Keratinocyte (primary cell): ENCODE results near the gene SRGN. TPM values are rescaled to one million over a fixed set of nuclear protein-coding genes. Genes with fewer than 3 reads are reported as not detected.

Experiments
- DNase-seq: peaks from one replicate; pipeline ENCODE4 v3.0.0-alpha.2; 2011; ENCODE audit warnings: low read depth, missing footprints, low spot score
- FAIRE-seq: peaks from 2 replicates; lab custom pipeline; 2011; peaks lifted over from hg19 to GRCh38; lab: Jason Lieb, UNC
- H2AFZ ChIP-seq: 2 replicates; pipeline ENCODE4 v1.6.0; 2012; ENCODE audit warnings: low read length, control low read depth, inconsistent platforms; ENCODE audit not compliant: control insufficient read depth
- H3K27ac ChIP-seq: 2 replicates; pipeline ENCODE4 v1.5.1; 2011; ENCODE audit warnings: low read length; ENCODE audit not compliant: control insufficient read depth, insufficient read depth
- H3K27me3 ChIP-seq: 3 replicates; pipeline ENCODE4 v1.6.0; 2011; ENCODE audit warnings: low read length; ENCODE audit not compliant: control insufficient read depth, insufficient read depth; ENCODE audit errors: extremely low read depth
- H3K36me3 ChIP-seq, 2 experiments: 2 replicates in 1 of 2; 3 replicates in 1 of 2; pipeline ENCODE4 v1.5.1; 2011; ENCODE audit warnings: low read length in 2 of 2, mild to moderate bottlenecking in 1 of 2; ENCODE audit not compliant: control insufficient read depth in 2 of 2, insufficient read depth in 2 of 2; ENCODE audit errors: extremely low read depth in 1 of 2
- H3K4me1 ChIP-seq: 3 replicates; pipeline ENCODE4 v1.5.1; 2011; ENCODE audit warnings: low read length; ENCODE audit not compliant: control insufficient read depth, insufficient read depth; ENCODE audit errors: extremely low read depth
- H3K4me2 ChIP-seq: 3 replicates; pipeline ENCODE4 v1.6.0; 2011; ENCODE audit warnings: low read depth, low read length; ENCODE audit not compliant: control insufficient read depth, insufficient read depth; ENCODE audit errors: extremely low read depth
- H3K4me3 ChIP-seq, 3 experiments: fragments of 200-600 bp in 1 of 3; sonication (generic) in 1 of 3; 2 replicates in 2 of 3; 3 replicates in 1 of 3; pipeline ENCODE4 v1.5.1; 2011 to 2016; ENCODE audit warnings: low read length in 3 of 3, mild to moderate bottlenecking in 3 of 3, control low read depth in 2 of 3, inconsistent platforms in 1 of 3, low read depth in 1 of 3, mixed read lengths in 1 of 3, mixed run types in 1 of 3, moderate library complexity in 1 of 3; ENCODE audit not compliant: control insufficient read depth in 2 of 3, insufficient read depth in 2 of 3; ENCODE audit errors: extremely low read depth in 1 of 3
- H3K79me2 ChIP-seq: 2 replicates; pipeline ENCODE4 v1.6.0; 2012; ENCODE audit warnings: low read length; ENCODE audit not compliant: control insufficient read depth, insufficient read depth
- H3K9ac ChIP-seq: 3 replicates; pipeline ENCODE4 v1.6.0; 2011; ENCODE audit warnings: low read length; ENCODE audit not compliant: control insufficient read depth, insufficient read depth; ENCODE audit errors: extremely low read depth
- H3K9me1 ChIP-seq: 3 replicates; pipeline ENCODE4 v1.6.0; 2011; ENCODE audit warnings: low read length; ENCODE audit not compliant: control insufficient read depth, insufficient read depth; ENCODE audit errors: extremely low read depth
- H3K9me3 ChIP-seq: 2 replicates; pipeline ENCODE4 v1.5.1; 2012; ENCODE audit warnings: low read depth, low read length; ENCODE audit not compliant: control insufficient read depth
- H4K20me1 ChIP-seq: 3 replicates; pipeline ENCODE4 v1.6.0; 2011; ENCODE audit warnings: low read length; ENCODE audit not compliant: control insufficient read depth, insufficient read depth; ENCODE audit errors: extremely low read depth
- EZH2 ChIP-seq: IDR thresholded peaks from one replicate; pipeline ENCODE4 v1.6.1; 2012; ENCODE audit warnings: inconsistent platforms, mild to moderate bottlenecking, low read length, moderate library complexity
- dilution Hi-C: fragments of 300-500 bp; cut with MboI; formaldehyde crosslinking; loops from one replicate; pipeline ENCODE4 v1.7.0; 2020; ENCODE audit warnings: low sequenced_read_pairs; ENCODE audit not compliant: extremely low pct_ligation_motif_present
- polyA plus RNA-seq, 5 experiments: library from polyadenylated mRNA; depleted of rRNA in 3 of 5; stranded (reverse) in 3 of 5; stranded (forward) in 1 of 5; unstranded in 1 of 5; fragments of >200 nt; gene quantifications; 1 replicate in 1 of 5; 2 replicates in 3 of 5; 3 replicates in 1 of 5; pipeline versions ENCODE4 v1.2.1 to v1.2.3, GENCODE V29; 2011 to 2012; ENCODE audit warnings: missing spikeins in 2 of 5, low read depth in 1 of 5, low replicate concordance in 1 of 5
- TF ChIP-seq, protein P1 (sequence below), 3 experiments: IDR thresholded peaks in 1 of 3; conservative IDR thresholded peaks in 1 of 3; optimal IDR thresholded peaks in 1 of 3; 2 replicates in 2 of 3; 3 replicates in 1 of 3; pipeline versions ENCODE3 to v1.5.1; 2011; ENCODE audit warnings: low read length in 3 of 3, mild to moderate bottlenecking in 3 of 3, moderate library complexity in 2 of 3, control low read depth in 1 of 3, inconsistent platforms in 1 of 3; ENCODE audit not compliant: insufficient read depth in 2 of 3; ENCODE audit errors: extremely low read depth in 1 of 3

SRGN gene
- polyA plus RNA-seq, 1 donor (not counting 4 experiments of a cell fraction or from before 2014, with no cell fraction given) = 2.1 TPM

DNA sequence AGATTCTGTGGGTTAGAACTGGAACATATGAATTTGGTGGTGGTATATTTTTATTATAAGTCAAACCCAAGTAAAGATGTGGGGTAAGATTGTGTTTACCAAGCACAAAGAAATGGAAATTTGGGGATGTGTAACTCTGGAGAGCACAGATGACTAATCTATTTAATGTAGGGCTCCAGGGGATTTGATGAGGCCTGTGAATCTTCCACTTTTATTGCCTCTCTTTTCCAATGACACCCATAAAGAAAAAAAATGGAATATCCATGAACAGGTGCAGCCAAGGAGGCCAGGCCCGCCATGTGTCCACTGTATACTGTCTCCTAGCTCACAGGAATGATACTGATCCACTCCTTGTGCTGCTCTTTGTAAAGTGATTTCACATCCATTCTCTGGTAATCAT lies 2.8 kb downstream of the SRGN start:
- Histone ChIP-seq H2AFZ (no peak overlapping the region), H3K79me2 (no peaks in the 10 kb centered on the region), H3K9me1 (no peaks in the 10 kb centered on the region), H3K27me3 (no peaks in the 10 kb centered on the region), H3K4me3 (no peak overlapping the region), H3K9ac (no peak overlapping the region), H4K20me1 (no peaks in the 10 kb centered on the region), H3K27ac (no peak overlapping the region), H3K4me2 (no peak overlapping the region), H3K36me3 (no peaks in the 10 kb centered on the region), H3K9me3 (no peaks in the 10 kb centered on the region), H3K4me1 (no peaks in the 10 kb centered on the region)
- DNase-seq = no peak
- FAIRE-seq = no peak
- TF ChIP-seq EZH2 = no peak
- TF ChIP-seq, protein P1, sequence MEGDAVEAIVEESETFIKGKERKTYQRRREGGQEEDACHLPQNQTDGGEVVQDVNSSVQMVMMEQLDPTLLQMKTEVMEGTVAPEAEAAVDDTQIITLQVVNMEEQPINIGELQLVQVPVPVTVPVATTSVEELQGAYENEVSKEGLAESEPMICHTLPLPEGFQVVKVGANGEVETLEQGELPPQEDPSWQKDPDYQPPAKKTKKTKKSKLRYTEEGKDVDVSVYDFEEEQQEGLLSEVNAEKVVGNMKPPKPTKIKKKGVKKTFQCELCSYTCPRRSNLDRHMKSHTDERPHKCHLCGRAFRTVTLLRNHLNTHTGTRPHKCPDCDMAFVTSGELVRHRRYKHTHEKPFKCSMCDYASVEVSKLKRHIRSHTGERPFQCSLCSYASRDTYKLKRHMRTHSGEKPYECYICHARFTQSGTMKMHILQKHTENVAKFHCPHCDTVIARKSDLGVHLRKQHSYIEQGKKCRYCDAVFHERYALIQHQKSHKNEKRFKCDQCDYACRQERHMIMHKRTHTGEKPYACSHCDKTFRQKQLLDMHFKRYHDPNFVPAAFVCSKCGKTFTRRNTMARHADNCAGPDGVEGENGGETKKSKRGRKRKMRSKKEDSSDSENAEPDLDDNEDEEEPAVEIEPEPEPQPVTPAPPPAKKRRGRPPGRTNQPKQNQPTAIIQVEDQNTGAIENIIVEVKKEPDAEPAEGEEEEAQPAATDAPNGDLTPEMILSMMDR (optimal IDR thresholded peaks at IDR 0.05 in 1 of 3, IDR thresholded peaks at IDR 0.05 in 1 of 3, conservative IDR thresholded peaks at IDR 0.05 in 1 of 3; ENCODE audit: extremely low read depth in 1 of 3, insufficient read depth in 2 of 3, low read length in 3 of 3) = no peak
- dilution Hi-C loops = no loop called here

DNA sequence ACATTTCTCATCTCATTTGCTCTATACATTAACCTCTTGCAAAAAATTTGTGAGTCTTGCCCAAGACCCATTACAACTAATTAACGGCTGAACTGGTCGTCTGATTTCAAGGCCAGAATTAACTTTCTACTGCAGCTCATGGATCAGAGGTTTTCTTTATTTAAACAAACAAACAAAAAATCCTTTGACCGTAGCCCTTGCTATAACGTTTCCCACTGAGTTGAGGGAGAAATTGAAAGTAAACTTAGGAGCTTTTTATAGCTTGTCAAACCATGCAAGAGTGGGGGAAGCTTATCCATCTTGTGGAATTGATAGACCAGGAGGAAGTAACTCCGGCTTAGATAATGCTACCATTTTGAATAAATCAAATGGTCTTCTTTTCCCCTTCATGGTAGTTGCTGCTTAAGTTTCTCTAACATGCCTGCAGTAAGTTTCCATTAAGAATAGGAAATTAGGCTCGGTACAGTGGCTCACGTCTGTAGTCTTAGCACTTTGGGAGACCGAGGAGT lies 3.3 kb downstream of the SRGN start:
- no peak for FAIRE-seq
- H3K27ac ChIP-seq = no peak overlapping the region
- TF ChIP-seq, protein P1 (optimal IDR thresholded peaks at IDR 0.05 in 1 of 3, IDR thresholded peaks at IDR 0.05 in 1 of 3, conservative IDR thresholded peaks at IDR 0.05 in 1 of 3; ENCODE audit: extremely low read depth in 1 of 3, insufficient read depth in 2 of 3, low read length in 3 of 3) = no peak
- TF ChIP-seq EZH2 = no peak

More for the DNA sequence above, 3.3 kb downstream of the SRGN start:
- no peak for DNase-seq
- H3K4me3 ChIP-seq = no peak overlapping the region
- H3K79me2 ChIP-seq = no peaks in the 10 kb centered on the region
- H3K36me3 ChIP-seq = no peaks in the 10 kb centered on the region
- H3K9me3 ChIP-seq = no peaks in the 10 kb centered on the region
- H4K20me1 ChIP-seq = no peaks in the 10 kb centered on the region
- no peak overlapping the region for H2AFZ ChIP-seq
- no peaks in the 10 kb centered on the region for H3K27me3 ChIP-seq
- H3K9me1 ChIP-seq = no peaks in the 10 kb centered on the region
- no peak overlapping the region for H3K9ac ChIP-seq
- H3K4me1 ChIP-seq = no peaks in the 10 kb centered on the region
- dilution Hi-C loops = no loop called here
- H3K4me2 ChIP-seq = no peak overlapping the region
